NCI-H69 (cell line): ENCODE measurements around the gene FXYD4.
A peak's percentile ranks its signal among the peaks of the same experiment; 100 is the strongest.
"Not testable (repeated sequence)": the region's sequence is repeated elsewhere in the genome, so short reads cannot be mapped to it uniquely, and the experiment has no call there.

Experiments used
- DNase-seq: peaks from one replicate; lab custom pipeline; 2025; lab: John Stamatoyannopoulos, UW

The FXYD4 gene

GRCh38 chr10:43419997-43420368, 48.5 kb downstream of the FXYD4 start:
- DNase-seq, result no peak

GRCh38 chr10:43420369-43421200, 49.1 kb downstream of the FXYD4 start:
- DNase-seq, result peak; percentile 80

- no peak for DNase-seq
Measured at GRCh38 chr10:43421201-43421507, 49.7 kb downstream of the FXYD4 start.

GRCh38 chr10:43421519-43421918, 50.1 kb downstream of the FXYD4 start:
- DNase-seq, result no peak

GRCh38 chr10:43421944-43422343, 50.5 kb downstream of the FXYD4 start:
- DNase-seq, result not testable (repeated sequence)

GRCh38 chr10:43424416-43424815, 53.0 kb downstream of the FXYD4 start:
- no peak for DNase-seq
